Stimulated activated CD4-positive, alpha-beta T cell treated with anti-CD3 and anti-CD28 coated beads, TNF-alpha, amount 100 ng/mL, for 24 hours (primary cell): ENCODE data around the gene KRT35.

Experiments used
- DNase-seq, 3 experiments: peaks; one replicate each; pipeline ENCODE4 v3.0.0-alpha.2; 2020; ENCODE audit warnings: low read depth in 3 of 3

Gene KRT35

DNA sequence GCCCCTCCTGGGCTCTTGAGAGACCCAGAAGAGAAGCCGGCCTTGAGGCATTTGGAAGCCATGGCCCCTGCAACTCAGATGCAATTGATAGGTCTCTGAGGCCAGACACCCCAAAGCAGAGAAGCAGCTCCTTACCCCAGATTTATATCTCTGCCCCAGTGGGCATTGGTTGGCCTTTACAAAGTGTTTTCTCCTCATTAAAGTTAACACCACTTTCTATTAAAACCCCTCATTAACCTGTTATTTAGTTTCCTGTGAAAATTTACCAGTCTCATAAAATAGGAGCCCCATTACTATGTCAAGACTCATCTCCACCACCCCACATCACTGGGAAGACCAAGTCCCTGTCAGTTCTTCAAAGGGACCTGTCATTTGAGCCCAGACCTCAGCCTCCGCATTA lies at the start of gene KRT35:
Gene KRT35, minus strand, starts transcription at position 116 of the 400 bp plus-strand sequence. Its CDS starts 54 bp downstream, at position 62.
- DNase-seq: no peak

DNA sequence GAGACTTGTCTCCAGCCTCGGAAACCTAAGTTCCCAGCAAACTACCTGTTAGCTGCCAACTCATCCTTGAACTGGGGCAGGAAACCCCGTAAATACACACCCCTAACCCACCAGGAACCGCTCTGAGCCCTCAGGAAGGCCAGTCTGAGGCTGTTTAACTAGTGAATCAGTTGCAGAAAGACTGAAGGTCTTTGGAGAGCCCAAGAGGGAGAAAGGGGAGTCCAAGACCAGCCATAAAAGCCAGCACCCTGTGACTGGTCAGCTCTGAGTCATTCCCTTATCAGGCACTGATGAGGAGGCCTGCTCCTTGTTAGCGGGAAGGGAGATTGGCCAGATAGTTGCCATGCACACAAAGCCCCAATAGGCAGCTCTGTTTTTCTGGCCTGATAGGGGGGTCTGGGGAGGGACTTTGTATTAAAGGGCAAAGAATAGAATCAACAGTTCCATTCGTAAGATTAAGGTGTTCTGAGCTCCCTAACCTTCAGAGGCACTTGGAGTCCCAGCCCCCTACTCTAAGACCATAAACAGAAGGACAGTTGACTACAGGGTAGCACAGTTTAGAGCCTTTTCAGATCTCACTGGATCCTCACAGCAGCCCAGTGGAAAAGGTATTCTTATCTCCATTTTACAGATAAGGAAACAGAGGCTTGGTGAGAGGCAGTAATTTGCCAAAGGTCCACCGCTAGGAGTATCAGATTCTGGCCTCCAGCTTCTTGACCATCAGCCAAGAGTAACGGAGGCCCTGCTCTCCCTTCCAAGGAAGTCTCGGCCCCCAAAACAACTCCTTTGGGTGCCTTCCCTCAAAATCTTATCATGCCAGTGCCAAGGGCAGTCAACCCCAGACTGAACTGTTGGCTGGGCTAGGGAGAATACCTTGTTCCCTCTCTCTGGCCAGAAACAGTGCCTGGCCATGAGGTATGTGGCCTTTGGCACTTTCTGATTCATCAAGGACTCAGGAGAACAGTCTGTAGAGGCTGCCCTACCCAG lies 49.4 kb upstream of the KRT35 start:
- DNase-seq: no peak

- DNase-seq: no peak
These were observed 48.6 kb upstream of the KRT35 start for GRCh38 chr17:41529491-41529915.

GRCh38 chr17:41528959-41529353 lies 48.0 kb upstream of the KRT35 start:
- DNase-seq: no peak

GRCh38 chr17:41527063-41528023 lies 46.4 kb upstream of the KRT35 start:
- no peak for DNase-seq

GRCh38 chr17:41524261-41524660 lies 43.3 kb upstream of the KRT35 start:
- no peak for DNase-seq

DNA sequence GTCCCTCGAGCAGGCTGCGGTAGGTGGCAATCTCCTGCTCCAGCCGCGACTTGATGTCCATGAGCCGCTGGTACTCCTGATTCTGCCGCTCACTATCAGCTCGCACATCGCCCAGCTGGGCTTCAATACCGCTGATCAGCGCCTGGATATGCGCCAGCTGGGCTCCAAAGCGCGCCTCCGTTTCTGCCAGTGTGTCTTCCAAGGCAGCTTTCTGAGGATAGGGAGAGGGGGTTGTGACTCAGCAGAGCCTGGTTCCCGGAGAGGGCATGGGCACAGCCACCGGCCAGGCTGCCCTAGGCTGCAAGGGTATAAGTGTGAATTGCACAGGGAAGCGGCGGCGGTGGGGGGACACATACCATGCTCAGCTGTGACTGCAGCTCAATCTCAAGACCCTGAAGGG lies 42.8 kb upstream of the KRT35 start:
- DNase-seq: no peak

DNA sequence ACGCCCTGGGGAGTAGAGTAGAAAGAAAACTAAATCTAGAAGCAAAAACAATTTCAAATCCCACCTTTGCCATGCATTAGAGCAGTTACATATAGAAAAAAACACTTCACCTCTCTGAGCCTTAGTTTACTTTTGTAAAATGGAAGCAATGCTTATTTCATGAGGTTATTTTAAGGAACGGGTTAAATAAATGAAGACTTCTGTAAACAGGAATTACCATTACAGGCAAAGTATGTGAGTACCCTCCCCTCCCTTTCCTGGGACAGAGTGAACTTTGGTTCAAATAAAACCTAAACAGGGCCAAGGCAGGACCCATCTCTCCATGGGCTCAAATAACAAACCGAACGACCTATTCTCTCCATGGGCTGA lies 42.3 kb upstream of the KRT35 start:
- DNase-seq: no peak

GRCh38 chr17:41522301-41523224 lies 41.6 kb upstream of the KRT35 start:
- DNase-seq: no peak

GRCh38 chr17:41521574-41522261 lies 40.8 kb upstream of the KRT35 start:
- no peak for DNase-seq

DNA sequence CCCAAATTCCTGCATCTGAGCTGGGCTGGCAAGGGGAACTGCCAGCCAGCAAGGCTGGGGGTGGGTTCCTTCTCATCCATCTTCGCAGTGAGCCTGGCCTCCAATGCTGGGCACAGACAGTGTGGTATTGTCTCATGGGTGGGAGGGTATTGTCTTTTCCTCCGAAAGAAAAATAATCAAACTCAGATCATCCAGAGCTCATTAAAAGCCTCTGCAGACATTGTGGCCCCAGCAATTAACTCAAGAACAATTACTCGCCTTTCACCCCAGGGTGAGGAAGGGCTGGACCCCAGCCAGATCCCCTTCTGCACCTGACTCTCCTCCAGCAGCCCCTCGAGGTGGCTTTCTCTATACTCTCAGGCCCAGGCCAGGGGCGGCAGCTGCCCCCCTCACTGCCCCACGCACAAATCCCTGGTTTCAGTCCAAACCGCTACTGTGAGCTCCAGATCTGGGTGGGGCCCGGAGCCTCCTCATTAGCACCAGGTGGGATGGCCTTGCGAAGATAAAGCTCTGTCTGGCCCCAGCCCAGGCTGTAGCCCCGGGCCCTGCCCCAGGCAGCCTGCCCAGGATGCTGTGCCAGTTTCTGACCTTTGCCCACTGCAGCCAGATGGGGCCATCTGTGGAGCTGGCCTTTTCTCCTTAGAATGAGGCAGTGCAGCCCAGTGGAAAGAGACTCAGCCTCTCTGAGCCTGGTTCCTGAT lies 40.0 kb upstream of the KRT35 start:
- DNase-seq: no peak

GRCh38 chr17:41519501-41520224 lies 38.7 kb upstream of the KRT35 start:
- no peak for DNase-seq

DNA sequence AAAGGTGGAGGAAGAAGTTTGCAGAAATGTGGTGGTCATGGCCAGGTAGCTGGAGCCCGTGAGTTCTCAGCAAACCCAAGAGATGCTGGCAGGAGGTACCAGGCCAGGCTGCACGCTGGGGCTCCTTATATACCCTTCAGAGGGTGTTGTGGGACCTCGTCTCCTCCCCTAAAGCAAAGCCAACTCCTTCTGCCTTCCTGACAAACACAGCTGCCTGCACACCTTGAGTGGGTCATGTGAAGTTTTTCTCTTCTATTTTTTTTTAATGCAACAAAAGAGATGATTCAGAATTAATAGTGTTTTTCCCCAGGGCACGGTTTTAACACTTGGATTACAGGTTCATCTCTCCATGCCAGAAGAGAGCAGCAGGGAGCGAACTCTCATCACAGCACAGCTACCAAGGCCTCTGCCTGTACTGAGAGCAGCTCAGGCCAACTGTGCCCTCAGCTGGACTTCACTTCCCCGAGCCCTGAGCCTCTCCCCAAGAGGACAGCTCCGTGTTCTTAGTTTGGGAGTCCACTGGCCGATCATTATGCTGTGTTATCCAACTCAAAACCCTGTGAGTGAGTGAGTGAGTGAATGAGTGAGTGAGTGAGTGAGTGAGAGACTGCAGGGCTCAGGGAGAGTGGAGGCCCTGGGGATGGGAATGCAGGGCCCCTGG lies 38.0 kb upstream of the KRT35 start, which contains the start of gene KRT15:
Gene KRT15, minus strand, starts transcription at position 102 of the 661 bp plus-strand sequence. Its CDS starts 63 bp downstream, at position 39.
- DNase-seq: no peak

DNA sequence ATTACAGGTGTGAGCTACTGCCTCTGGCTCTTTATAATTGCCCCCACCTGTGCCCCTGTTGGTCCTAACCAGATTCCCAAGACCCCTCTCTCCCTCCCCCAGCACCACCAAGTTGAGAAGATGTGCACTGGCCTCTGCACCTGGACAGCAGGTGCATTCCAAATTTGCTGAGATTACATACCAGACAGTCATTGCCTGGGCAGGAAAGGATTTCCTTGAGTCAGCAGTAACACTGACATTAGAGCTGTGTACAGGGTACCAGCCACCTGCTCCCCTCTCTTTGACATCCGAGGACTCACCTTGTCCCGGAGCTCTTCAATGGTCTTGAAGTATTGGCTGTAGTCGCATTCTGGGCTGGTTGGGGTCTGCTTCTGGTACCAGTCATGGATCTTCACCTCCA lies 37.1 kb upstream of the KRT35 start:
- no peak for DNase-seq

DNA sequence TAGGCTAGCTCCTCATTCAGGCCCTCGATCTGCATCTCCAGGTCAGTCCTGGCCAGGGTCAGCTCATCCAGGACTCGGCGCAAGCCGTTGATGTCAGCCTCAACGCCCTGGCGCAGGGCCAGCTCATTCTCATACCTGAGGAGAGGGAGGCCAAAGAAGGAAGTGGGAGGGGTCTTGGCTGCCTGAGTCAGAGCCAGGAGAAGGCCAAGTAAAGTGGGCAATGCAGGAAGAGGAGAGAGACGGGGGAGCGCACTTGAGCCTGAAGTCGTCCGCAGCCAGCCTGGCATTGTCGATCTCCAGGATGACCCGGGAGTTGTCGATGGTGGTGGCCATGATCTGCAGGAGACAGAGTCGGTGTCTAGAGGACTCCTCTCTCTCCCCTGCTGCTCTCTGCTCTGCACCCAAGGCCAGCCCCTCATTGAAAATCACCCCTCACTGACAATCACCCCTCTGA lies 35.9 kb upstream of the KRT35 start:
- DNase-seq: no peak

GRCh38 chr17:41516147-41516829 lies 35.3 kb upstream of the KRT35 start:
- DNase-seq: no peak

DNA sequence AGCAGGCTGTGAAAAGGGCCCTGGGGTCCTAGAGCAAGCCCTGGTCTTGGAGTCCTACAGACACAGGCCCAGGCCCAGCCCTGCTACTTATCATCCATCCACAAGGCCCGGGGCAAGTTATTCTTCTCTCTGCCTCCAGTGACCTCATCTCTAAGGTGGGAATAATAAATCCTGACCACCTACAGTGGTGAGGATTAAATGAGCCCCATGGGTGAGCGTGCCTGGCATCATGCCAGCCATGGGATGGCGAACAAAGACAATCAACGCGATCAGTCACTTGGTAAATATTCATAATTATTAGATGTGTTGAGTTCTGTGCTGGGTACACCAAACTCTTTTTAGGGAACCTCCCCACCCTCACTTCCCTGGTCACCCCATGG lies 32.2 kb upstream of the KRT35 start:
- DNase-seq: no peak

GRCh38 chr17:41512546-41513167 lies 31.7 kb upstream of the KRT35 start:
- no peak for DNase-seq
